Nephron progenitor cell (in vitro differentiated cells): Measurements from ENCODE around the gene OSBPL5.
A peak's percentile ranks its signal among the peaks of the same experiment; 100 is the strongest.

Source experiments
- DNase-seq: peaks from one replicate; pipeline ENCODE4 v3.0.0; 2021
- H3K27ac Mint-ChIP-seq: 2 replicates; pipeline ENCODE4 v1.8.0; 2021; ENCODE audit warnings: mild to moderate bottlenecking, moderate library complexity, mixed read lengths
- H3K27me3 Mint-ChIP-seq: 2 replicates; pipeline ENCODE4 v1.8.0; 2021; ENCODE audit warnings: mild to moderate bottlenecking, low read depth, mixed read lengths; ENCODE audit not compliant: poor library complexity
- H3K36me3 Mint-ChIP-seq: 2 replicates; pipeline ENCODE4 v1.8.0; 2021; ENCODE audit warnings: low read depth, mixed read lengths
- H3K4me1 Mint-ChIP-seq: 2 replicates; pipeline ENCODE4 v1.8.0; 2021; ENCODE audit warnings: mixed read lengths
- H3K4me3 Mint-ChIP-seq: 2 replicates; pipeline ENCODE4 v1.8.0; 2021; ENCODE audit warnings: mild to moderate bottlenecking, moderate library complexity, mixed read lengths
- H3K9me3 Mint-ChIP-seq: 2 replicates; pipeline ENCODE4 v1.8.0; 2021; ENCODE audit warnings: mild to moderate bottlenecking, moderate library complexity, mixed read lengths
- CTCF ChIP-seq: fragments of 200-600 bp; sonication (generic); IDR thresholded peaks from 2 replicates; pipeline ENCODE4 v1.5.0; 2021; ENCODE audit warnings: antibody characterized with exemption

The OSBPL5 gene

GRCh38 chr11:3129591-3130268 is 35.4 kb downstream of the OSBPL5 start:
- H3K27ac Mint-ChIP-seq = no peak overlapping the region
- no peak for DNase-seq
- H3K36me3 Mint-ChIP-seq = peaks cover 6% of the 10 kb centered on the region
- H3K4me3 Mint-ChIP-seq = no peak overlapping the region
- peaks cover 17% of the 10 kb centered on the region for H3K4me1 Mint-ChIP-seq
- no peaks in the 10 kb centered on the region for H3K9me3 Mint-ChIP-seq
- no peak for TF ChIP-seq CTCF
- no peaks in the 10 kb centered on the region for H3K27me3 Mint-ChIP-seq

GRCh38 chr11:3129181-3129590 is 35.9 kb downstream of the OSBPL5 start:
- Mint-ChIP-seq H3K9me3 (no peaks in the 10 kb centered on the region), H3K27me3 (no peaks in the 10 kb centered on the region), H3K27ac (no peak overlapping the region), H3K36me3 (peaks cover 9% of the 10 kb centered on the region), H3K4me3 (no peak overlapping the region), H3K4me1 (peaks cover 17% of the 10 kb centered on the region)
- TF ChIP-seq CTCF = no peak
- no peak for DNase-seq

- DNase-seq = no peak
- H3K36me3 Mint-ChIP-seq = peaks cover 9% of the 10 kb centered on the region
- no peak overlapping the region for H3K27ac Mint-ChIP-seq
- no peak overlapping the region for H3K4me3 Mint-ChIP-seq
- H3K4me1 Mint-ChIP-seq = peaks cover 17% of the 10 kb centered on the region
- H3K27me3 Mint-ChIP-seq = peaks cover 3% of the 10 kb centered on the region
- no peaks in the 10 kb centered on the region for H3K9me3 Mint-ChIP-seq
- TF ChIP-seq CTCF = no peak
These were observed 36.5 kb downstream of the OSBPL5 start for GRCh38 chr11:3128356-3129180.

GRCh38 chr11:3127706-3128355 is 37.3 kb downstream of the OSBPL5 start:
- H3K36me3 Mint-ChIP-seq = peaks cover 9% of the 10 kb centered on the region
- no peaks in the 10 kb centered on the region for H3K9me3 Mint-ChIP-seq
- peaks cover 14% of the 10 kb centered on the region for H3K4me1 Mint-ChIP-seq
- peaks cover 3% of the 10 kb centered on the region for H3K27me3 Mint-ChIP-seq
- DNase-seq = peak; percentile 1
- no peak for TF ChIP-seq CTCF
- no peak overlapping the region for H3K27ac Mint-ChIP-seq
- no peak overlapping the region for H3K4me3 Mint-ChIP-seq

GRCh38 chr11:3126901-3127691 is 38.0 kb downstream of the OSBPL5 start:
- no peak for TF ChIP-seq CTCF
- no peak overlapping the region for H3K4me3 Mint-ChIP-seq
- peak; percentile 6 for DNase-seq
- H3K4me1 Mint-ChIP-seq = peaks cover 8% of the 10 kb centered on the region
- H3K9me3 Mint-ChIP-seq = no peaks in the 10 kb centered on the region
- peaks cover 3% of the 10 kb centered on the region for H3K27me3 Mint-ChIP-seq
- H3K27ac Mint-ChIP-seq = peak overlapping the region; percentile 91
- peaks cover 9% of the 10 kb centered on the region for H3K36me3 Mint-ChIP-seq
